K562 (cell line): ENCODE measurements around the gene FTSJ1. TPM values are rescaled to one million over a fixed set of nuclear protein-coding genes. Genes with fewer than 3 reads are reported as not detected.

Source experiments
- BRCA1 ChIP-seq, 2 experiments: fragments of 450-650 bp in 1 of 2; sonication (generic) in 1 of 2; formaldehyde crosslinking in 1 of 2; IDR thresholded peaks; 2 replicates each; pipeline versions ENCODE4 v1.5.0 to v1.6.1; 2017 to 2020; ENCODE audit warnings: mild to moderate bottlenecking in 1 of 2, missing genetic modification reagents in 1 of 2
- GTF2F1 ChIP-seq: IDR thresholded peaks from 2 replicates; pipeline ENCODE4 v1.6.1; 2011; ENCODE audit warnings: low read depth, low read length, improper control_type of control experiment
- HDAC1 ChIP-seq, 2 experiments: fragments of 450-650 bp; IDR thresholded peaks; 2 replicates each; pipeline ENCODE4 v1.6.1; 2016 to 2017; ENCODE audit warnings: inconsistent platforms in 1 of 2, mild to moderate bottlenecking in 1 of 2, moderate library complexity in 1 of 2
- KDM2B ChIP-seq: fragments of 250-450 bp; sonication (Bioruptor Pico); IDR thresholded peaks from 2 replicates; pipeline ENCODE4 v1.8.0; 2021; ENCODE audit warnings: mild to moderate bottlenecking, moderate library complexity
- MAZ ChIP-seq, 2 experiments: fragments of 450-650 bp in 1 of 2; sonication (generic) in 1 of 2; formaldehyde crosslinking; IDR thresholded peaks in 1 of 2; conservative IDR thresholded peaks in 1 of 2; 2 replicates each; pipeline versions ENCODE4 v1.4.0 to v1.5.0; 2020; ENCODE audit warnings: mild to moderate bottlenecking in 1 of 2, missing genetic modification reagents in 1 of 2
- MYC ChIP-seq, 2 experiments: fragments of 250-450 bp in 1 of 2; sonication (Bioruptor Pico) in 1 of 2; IDR thresholded peaks; 2 replicates each; pipeline versions ENCODE4 v1.5.1 to v1.6.1; 2012 to 2021; ENCODE audit warnings: low read depth in 2 of 2, borderline replicate concordance in 1 of 2, improper control_type of control experiment in 1 of 2, low read length in 1 of 2, mild to moderate bottlenecking in 1 of 2, moderate library complexity in 1 of 2
- NFIX ChIP-seq: fragments of 250-450 bp; sonication (Bioruptor Pico); IDR thresholded peaks from 2 replicates; pipeline ENCODE4 v1.4.0; 2020; ENCODE audit warnings: low read depth, mild to moderate bottlenecking, moderate library complexity
- SIN3A ChIP-seq, 2 experiments: fragments of 150-350 bp in 1 of 2; IDR thresholded peaks; 2 replicates each; pipeline ENCODE4 v1.6.1; 2011 to 2016; ENCODE audit warnings: borderline replicate concordance in 2 of 2, low read depth in 2 of 2, low read length in 2 of 2, mild to moderate bottlenecking in 2 of 2, moderate library complexity in 2 of 2; ENCODE audit not compliant: control insufficient read depth in 1 of 2
- polyA plus RNA-seq, 8 experiments: library from polyadenylated mRNA; depleted of rRNA in 4 of 8; stranded (reverse) in 5 of 8; unstranded in 3 of 8; fragments of >200 nt; fragmentation: Nextera tagmentation in 2 of 8; fragmentation: Illumina TruSeq in 1 of 8; extraction: Ambion mirVana in 2 of 8; extraction: Trizol in 1 of 8; gene quantifications; 2 replicates each; pipeline versions ENCODE4 v1.2.1 to v1.2.3, GENCODE V29; 2011 to 2014; ENCODE audit warnings: inconsistent platforms in 1 of 8, missing spikeins in 1 of 8
- total RNA-seq, 7 experiments: library from RNA; depleted of rRNA in 6 of 7; stranded (reverse); fragments of >200 nt in 6 of 7; fragmentation: Illumina TruSeq in 2 of 7; extraction: Trizol in 2 of 7; gene quantifications; 2 replicates each; pipeline versions ENCODE4 v1.2.1 to v1.2.3, GENCODE V29; 2011 to 2021; ENCODE audit warnings: low replicate concordance in 1 of 7
- TF ChIP-seq, protein P1 (sequence below): fragments of 450-650 bp; formaldehyde crosslinking; IDR thresholded peaks from 2 replicates; pipeline ENCODE4 v1.4.0; 2020; ENCODE audit warnings: mild to moderate bottlenecking, moderate library complexity
- TF ChIP-seq, protein P2 (sequence below): fragments of 200-800 bp; sonication (Bioruptor generic); IDR thresholded peaks from 2 replicates; pipeline ENCODE4 v1.6.1; 2017; ENCODE audit warnings: missing genetic modification characterization, missing compliant biosample characterization
- TF ChIP-seq, protein P3 (sequence below): sonication (generic); formaldehyde crosslinking; IDR thresholded peaks from 2 replicates; pipeline ENCODE4 v1.5.0; 2020; ENCODE audit warnings: missing genetic modification reagents
- TF ChIP-seq, protein P4 (sequence below): sonication (generic); formaldehyde crosslinking; IDR thresholded peaks from 2 replicates; pipeline ENCODE4 v1.9.0; 2022; ENCODE audit warnings: mild to moderate bottlenecking, missing genetic modification reagents

Gene FTSJ1
- total and polyA plus RNA-seq, 9 of the 15 experiments (the other 6 are each of a cell fraction or from before 2014, with no cell fraction given), result 12.2 to 95.6 (median 71.6) TPM

DNA sequence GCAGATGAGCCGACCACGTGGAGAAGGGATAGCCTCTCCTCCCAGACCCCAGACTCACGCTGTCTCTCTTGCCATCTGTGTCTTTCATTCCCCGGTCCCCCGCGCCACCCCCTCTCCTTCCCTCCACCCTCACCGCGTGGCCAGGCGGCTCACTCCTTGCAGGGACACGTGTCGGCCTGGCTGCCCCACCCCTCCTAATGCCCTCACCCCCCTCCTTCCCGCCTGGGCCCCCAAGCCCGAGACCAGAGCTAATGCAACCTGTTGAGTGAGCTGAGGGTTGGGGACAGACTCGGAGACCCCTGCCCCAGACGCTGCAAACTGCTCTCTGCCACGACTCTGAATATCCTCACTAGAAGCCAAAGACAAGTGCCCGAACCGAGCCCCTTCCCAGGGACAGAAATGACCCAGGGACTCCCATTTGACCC lies 7.7 kb upstream of the FTSJ1 start (continued):
- TF ChIP-seq, protein P1, sequence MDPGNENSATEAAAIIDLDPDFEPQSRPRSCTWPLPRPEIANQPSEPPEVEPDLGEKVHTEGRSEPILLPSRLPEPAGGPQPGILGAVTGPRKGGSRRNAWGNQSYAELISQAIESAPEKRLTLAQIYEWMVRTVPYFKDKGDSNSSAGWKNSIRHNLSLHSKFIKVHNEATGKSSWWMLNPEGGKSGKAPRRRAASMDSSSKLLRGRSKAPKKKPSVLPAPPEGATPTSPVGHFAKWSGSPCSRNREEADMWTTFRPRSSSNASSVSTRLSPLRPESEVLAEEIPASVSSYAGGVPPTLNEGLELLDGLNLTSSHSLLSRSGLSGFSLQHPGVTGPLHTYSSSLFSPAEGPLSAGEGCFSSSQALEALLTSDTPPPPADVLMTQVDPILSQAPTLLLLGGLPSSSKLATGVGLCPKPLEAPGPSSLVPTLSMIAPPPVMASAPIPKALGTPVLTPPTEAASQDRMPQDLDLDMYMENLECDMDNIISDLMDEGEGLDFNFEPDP (CRISPR knock-in tag), result no peak
- TF ChIP-seq, protein P2, sequence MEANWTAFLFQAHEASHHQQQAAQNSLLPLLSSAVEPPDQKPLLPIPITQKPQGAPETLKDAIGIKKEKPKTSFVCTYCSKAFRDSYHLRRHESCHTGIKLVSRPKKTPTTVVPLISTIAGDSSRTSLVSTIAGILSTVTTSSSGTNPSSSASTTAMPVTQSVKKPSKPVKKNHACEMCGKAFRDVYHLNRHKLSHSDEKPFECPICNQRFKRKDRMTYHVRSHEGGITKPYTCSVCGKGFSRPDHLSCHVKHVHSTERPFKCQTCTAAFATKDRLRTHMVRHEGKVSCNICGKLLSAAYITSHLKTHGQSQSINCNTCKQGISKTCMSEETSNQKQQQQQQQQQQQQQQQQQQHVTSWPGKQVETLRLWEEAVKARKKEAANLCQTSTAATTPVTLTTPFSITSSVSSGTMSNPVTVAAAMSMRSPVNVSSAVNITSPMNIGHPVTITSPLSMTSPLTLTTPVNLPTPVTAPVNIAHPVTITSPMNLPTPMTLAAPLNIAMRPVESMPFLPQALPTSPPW, result peak; percentile 93
- no peak for TF ChIP-seq KDM2B (CRISPR knock-in tag)
- no peak for TF ChIP-seq GTF2F1
- TF ChIP-seq SIN3A (IDR thresholded peaks at IDR 0.05; ENCODE audit: borderline replicate concordance in 2 of 2, control insufficient read depth in 1 of 2, low read depth in 2 of 2, low read length in 2 of 2), result peak in 1 of 2 experiments; percentile 89; a peak in 2 of 4 replicates
- TF ChIP-seq NFIX (CRISPR knock-in tag), result no peak
- peak; percentile 40 to 74; a peak in 3 of 4 replicates for TF ChIP-seq MAZ (CRISPR knock-in tag; conservative IDR thresholded peaks at IDR 0.05 in 1 of 2, IDR thresholded peaks at IDR 0.05 in 1 of 2)
- TF ChIP-seq, protein P3, sequence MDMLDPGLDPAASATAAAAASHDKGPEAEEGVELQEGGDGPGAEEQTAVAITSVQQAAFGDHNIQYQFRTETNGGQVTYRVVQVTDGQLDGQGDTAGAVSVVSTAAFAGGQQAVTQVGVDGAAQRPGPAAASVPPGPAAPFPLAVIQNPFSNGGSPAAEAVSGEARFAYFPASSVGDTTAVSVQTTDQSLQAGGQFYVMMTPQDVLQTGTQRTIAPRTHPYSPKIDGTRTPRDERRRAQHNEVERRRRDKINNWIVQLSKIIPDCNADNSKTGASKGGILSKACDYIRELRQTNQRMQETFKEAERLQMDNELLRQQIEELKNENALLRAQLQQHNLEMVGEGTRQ (CRISPR knock-in tag), result peak; percentile 55
- TF ChIP-seq BRCA1 (IDR thresholded peaks at IDR 0.05), result no peak
- no peak for TF ChIP-seq BRCA1 (CRISPR knock-in tag; IDR thresholded peaks at IDR 0.05)
- TF ChIP-seq HDAC1 (IDR thresholded peaks at IDR 0.05), result peak in 1 of 2 experiments; percentile 91; a peak in 3 of 4 replicates
- TF ChIP-seq MYC (IDR thresholded peaks at IDR 0.05; ENCODE audit: low read depth, low read length), result peak; percentile 94
- no peak for TF ChIP-seq MYC (CRISPR knock-in tag; IDR thresholded peaks at IDR 0.05; ENCODE audit: borderline replicate concordance, low read depth)
- TF ChIP-seq, protein P4, sequence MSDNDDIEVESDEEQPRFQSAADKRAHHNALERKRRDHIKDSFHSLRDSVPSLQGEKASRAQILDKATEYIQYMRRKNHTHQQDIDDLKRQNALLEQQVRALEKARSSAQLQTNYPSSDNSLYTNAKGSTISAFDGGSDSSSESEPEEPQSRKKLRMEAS (CRISPR knock-in tag), result peak; percentile 86
